Measurements from ENCODE around the gene ELANE.
A peak's percentile ranks its signal among the peaks of the same experiment; 100 is the strongest.
"Not testable (repeated sequence)": the region's sequence is repeated elsewhere in the genome, so short reads cannot be mapped to it uniquely, and the experiment has no call there.

DNA sequence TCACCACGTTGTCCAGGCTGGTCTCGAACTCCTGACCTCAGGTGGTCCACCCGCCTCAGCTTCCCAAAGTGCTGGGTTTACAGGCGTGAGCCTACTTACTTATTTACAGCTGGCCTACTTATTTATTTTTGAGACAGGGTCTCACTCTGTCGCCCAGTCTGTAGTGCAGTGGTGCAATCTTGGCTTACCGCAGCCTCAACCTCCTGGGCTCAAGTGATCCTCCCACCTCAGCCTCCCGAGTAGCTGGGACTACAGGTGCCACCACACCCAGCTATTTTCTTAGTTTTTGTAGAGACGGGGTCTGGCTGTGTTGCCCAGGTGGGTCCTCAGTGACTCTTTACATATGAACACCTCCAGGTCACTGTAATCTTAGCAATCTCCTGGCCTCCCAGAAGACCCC, 2.9 kb upstream of the ELANE start:
- peak; percentile 19; the same call in 1 of the 2 replicates for TF ChIP-seq GATA2 (IDR thresholded peaks at IDR 0.05; ENCODE audit: low read depth, low read length)
- not testable (repeated sequence) for TF ChIP-seq GATA3 (IDR thresholded peaks at IDR 0.05; ENCODE audit: low read depth, low read length)
